ENCODE data around the gene STARD5.

Gene STARD5, protein sequence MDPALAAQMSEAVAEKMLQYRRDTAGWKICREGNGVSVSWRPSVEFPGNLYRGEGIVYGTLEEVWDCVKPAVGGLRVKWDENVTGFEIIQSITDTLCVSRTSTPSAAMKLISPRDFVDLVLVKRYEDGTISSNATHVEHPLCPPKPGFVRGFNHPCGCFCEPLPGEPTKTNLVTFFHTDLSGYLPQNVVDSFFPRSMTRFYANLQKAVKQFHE

GRCh38 chr15:81323944-81324881 is at the start of gene STARD5:
STARD5 (minus strand) TSS chr15:81324141; CDS start chr15:81324099, 42 bp downstream.
- no peak for TF ChIP-seq GATA3 (IDR thresholded peaks at IDR 0.05; ENCODE audit: low read depth, low read length)
- peak; percentile 51; the same call in 1 of the 2 replicates for TF ChIP-seq GATA2 (IDR thresholded peaks at IDR 0.05; ENCODE audit: low read depth, low read length)

DNA sequence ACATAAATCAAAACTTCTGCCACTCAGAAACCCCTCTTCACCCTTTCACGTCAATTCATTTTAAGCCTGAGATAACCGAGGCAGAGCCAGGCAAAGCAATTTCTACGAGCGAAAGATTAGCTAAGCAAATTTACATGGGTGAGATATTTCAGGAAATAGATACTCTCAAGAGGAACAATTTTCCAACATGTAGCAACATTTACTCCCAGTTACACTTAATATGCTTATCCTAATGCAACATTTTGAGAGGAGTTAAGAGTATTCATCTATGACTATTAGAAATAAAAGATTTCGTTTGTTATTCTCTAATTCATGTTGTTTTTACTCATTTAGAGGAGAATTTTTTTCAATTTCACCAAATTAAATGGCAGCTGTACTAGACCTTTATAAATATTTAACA is 49.2 kb upstream of the STARD5 start:
- TF ChIP-seq GATA2 (IDR thresholded peaks at IDR 0.05; ENCODE audit: low read depth, low read length): no peak
- TF ChIP-seq GATA3 (IDR thresholded peaks at IDR 0.05; ENCODE audit: low read depth, low read length): no peak

DNA sequence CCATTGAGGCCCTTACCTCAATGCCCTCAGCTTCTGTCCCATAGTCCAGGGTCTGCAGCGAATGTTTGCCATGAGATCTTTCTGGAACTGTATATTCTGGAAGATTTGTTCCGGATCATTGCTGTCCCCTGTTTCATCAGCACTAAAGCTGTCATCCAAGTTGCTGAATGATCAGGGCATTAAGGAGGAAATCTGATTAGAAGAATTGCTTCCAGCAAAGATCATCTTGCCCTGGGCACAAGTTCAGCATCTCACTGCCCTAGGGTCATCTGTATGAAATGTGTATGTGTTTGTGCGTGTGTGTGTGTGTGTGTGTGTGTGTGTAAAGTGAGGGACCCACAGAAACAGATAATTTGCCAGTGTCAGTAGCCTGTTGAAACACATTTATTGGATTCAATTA is 48.6 kb upstream of the STARD5 start:
- TF ChIP-seq GATA2 (IDR thresholded peaks at IDR 0.05; ENCODE audit: low read depth, low read length) (no peak), GATA3 (IDR thresholded peaks at IDR 0.05; ENCODE audit: low read depth, low read length) (no peak)

DNA sequence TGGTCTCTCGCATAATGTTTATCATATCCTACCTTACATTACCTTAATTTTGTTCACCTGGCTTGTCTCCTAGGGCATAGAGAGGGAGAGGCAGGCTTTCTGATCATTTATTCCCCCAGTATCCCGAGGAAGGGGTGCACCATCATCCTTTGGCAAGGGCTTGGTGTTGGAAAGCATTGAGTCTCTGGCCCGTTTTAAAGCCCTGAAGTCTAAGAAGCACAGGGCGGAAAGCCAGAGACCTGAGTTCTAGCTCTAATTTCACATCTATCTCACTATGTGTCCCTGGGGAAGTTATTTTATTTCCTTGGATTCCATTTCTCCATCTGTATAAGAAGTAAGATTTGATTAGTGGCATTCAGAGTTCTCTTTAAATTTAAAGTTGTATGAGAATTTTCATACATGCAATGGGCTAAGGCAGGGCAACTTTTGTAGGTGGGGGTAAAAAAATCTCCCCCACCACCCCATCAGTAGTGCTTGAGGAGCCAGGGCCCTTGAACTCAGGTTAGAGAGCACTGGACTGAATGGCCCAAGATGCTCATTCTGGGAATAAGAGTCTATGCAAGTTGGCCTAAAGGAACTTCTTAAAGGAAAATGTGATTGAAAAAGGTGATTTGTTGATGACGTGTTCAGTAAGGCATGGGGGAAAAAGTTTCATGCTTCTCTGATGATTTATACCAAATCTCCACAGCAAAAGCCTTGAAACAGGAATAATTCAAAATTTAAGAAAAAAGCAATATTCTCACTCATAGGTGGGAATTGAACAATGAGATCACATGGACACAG is 40.0 kb upstream of the STARD5 start:
- TF ChIP-seq GATA3 (IDR thresholded peaks at IDR 0.05; ENCODE audit: low read depth, low read length): no peak
- no peak for TF ChIP-seq GATA2 (IDR thresholded peaks at IDR 0.05; ENCODE audit: low read depth, low read length)

DNA sequence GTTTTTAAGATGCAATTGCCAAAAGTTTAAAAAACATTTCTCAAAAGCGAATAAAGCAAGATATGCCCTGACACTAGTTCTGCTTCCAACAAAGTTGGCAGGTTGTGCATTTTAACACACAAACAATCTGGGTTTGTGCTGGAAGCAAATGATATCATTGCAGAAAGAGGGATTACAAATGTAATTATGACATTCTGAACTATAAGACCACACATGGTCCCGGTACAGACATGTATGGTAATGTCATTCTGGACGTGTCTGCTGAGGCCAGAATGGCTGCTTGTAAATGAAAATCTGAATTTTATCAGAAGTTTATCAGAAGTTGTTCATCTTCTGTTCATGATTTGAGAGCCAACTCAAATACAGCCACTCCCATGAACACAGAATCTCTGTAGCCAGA is 39.3 kb upstream of the STARD5 start:
- TF ChIP-seq GATA2 (IDR thresholded peaks at IDR 0.05; ENCODE audit: low read depth, low read length): no peak
- TF ChIP-seq GATA3 (IDR thresholded peaks at IDR 0.05; ENCODE audit: low read depth, low read length): no peak

DNA sequence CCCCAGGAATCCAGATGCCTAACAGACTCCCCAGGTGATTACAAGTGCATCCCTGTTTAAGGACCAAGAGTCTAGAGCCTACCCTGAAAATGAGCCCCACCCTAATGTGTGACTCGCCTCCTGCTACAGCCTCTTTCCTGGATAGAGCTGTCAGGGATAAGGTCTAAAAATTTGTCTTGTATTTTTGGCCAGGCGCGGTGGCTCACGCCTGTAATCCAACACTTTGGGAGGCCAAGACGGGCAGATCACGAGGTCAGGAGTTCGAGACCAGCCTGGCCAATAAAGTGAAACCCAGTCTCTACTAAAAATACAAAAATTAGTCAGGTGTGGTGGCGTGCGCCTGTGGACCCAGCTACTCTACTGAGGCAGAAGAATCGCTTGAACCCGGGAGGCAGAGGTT is 38.8 kb upstream of the STARD5 start:
- TF ChIP-seq GATA3 (IDR thresholded peaks at IDR 0.05; ENCODE audit: low read depth, low read length): no peak
- TF ChIP-seq GATA2 (IDR thresholded peaks at IDR 0.05; ENCODE audit: low read depth, low read length): no peak

DNA sequence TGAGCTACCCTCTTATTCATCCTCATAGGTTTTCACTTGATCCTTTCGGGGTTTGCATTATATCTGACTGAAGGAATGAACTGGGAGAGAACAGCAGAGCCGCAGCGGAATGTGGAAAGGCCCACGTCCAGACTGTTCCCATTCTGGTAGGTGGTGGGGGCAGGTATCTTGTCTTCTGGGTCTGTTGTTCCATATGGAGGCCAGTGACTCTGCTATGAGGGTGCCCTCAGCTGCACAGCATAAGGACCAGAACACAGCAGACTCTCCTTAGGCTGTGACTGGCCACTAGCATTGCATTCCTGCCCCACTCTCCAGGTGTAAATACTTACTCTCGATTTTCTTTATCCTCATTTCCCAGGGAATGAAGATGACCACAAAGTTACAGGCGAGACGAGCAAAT is 38.0 kb upstream of the STARD5 start:
- TF ChIP-seq GATA2 (IDR thresholded peaks at IDR 0.05; ENCODE audit: low read depth, low read length) (no peak), GATA3 (IDR thresholded peaks at IDR 0.05; ENCODE audit: low read depth, low read length) (no peak)

DNA sequence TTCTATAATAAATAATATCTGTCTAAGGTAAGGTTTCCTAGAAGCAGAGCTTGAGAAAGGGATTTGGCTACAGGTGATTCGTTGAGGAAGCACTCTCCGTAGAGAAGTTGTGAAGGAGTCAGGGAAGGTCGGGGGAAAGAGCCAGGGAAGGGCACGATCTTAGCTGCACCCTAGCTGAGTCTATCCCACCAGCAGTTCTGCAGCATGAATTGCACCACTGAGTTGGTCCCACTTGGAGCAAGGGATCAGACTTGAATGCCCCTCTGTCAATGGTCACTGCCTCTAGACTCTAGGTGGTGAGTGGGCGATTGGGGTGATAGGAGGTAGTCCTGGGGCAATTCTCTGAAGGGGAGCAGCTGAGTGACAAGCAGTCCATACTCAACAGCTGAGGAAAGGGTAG is 36.5 kb upstream of the STARD5 start:
- no peak for TF ChIP-seq GATA3 (IDR thresholded peaks at IDR 0.05; ENCODE audit: low read depth, low read length)
- TF ChIP-seq GATA2 (IDR thresholded peaks at IDR 0.05; ENCODE audit: low read depth, low read length): no peak

- TF ChIP-seq GATA3 (IDR thresholded peaks at IDR 0.05; ENCODE audit: low read depth, low read length) (no peak), GATA2 (IDR thresholded peaks at IDR 0.05; ENCODE audit: low read depth, low read length) (no peak)
Observed at GRCh38 chr15:81358248-81358647, 34.3 kb upstream of the STARD5 start.

GRCh38 chr15:81357180-81357686 is 33.3 kb upstream of the STARD5 start:
- TF ChIP-seq GATA2 (IDR thresholded peaks at IDR 0.05; ENCODE audit: low read depth, low read length) (no peak), GATA3 (IDR thresholded peaks at IDR 0.05; ENCODE audit: low read depth, low read length) (no peak)

DNA sequence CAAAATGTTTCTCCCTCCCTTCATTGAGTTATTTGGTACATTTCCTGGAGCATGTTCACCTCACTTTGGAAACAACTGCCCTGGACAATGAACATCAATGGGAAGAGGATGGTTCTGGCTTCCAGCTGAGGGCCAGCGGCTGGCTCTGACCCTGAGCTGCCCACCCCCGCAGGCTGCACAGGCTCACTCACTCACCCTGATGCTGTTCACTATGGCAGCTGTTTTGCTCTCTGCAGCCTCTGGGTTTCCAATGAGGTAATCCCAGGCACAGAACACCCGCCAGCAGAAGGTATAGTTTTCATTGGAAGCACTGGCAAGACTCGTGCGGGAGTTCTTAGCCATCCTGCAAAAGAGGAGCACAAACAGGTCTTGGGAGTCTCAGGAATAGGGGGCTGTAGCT is 32.3 kb upstream of the STARD5 start:
- TF ChIP-seq GATA3 (IDR thresholded peaks at IDR 0.05; ENCODE audit: low read depth, low read length) (no peak), GATA2 (IDR thresholded peaks at IDR 0.05; ENCODE audit: low read depth, low read length) (no peak)

DNA sequence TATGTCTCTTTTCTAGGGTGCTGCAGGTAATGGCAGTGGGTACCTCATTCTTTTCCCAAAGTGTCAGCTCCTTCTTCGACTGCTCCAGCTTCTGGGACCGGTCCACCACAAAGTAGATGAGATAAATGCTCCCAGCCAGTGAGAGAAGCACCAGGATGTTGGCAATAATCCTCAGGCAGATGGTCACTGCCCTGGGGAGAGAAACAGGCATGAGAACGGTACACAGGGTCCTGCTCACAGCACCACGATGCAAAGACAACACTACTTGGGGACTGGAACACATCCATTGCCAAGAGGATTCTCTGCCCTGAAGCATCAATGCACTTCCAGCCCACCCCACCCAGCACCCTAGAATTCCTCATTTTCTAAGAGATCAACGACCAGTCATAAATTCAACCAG is 27.7 kb upstream of the STARD5 start:
- no peak for TF ChIP-seq GATA2 (IDR thresholded peaks at IDR 0.05; ENCODE audit: low read depth, low read length)
- no peak for TF ChIP-seq GATA3 (IDR thresholded peaks at IDR 0.05; ENCODE audit: low read depth, low read length)

DNA sequence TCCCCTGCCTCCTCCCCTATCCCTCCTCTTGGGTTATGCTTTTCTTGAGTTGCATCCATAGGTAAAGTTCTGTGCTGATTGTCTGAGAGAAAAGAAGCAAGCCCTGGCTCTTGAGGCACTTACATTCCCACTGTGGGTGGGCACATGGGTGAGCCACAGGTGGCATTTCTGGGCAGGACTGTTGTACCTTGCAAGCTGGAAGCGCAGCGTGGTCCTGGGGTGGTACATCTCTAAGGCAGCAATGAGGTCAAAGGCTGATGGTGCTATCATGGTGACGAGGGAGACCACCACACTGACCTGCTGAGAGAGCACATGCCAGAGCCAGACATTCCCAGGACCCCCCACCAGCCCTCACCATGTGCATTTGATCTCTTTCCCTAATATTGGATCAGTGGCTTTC is 25.3 kb upstream of the STARD5 start:
- TF ChIP-seq GATA3 (IDR thresholded peaks at IDR 0.05; ENCODE audit: low read depth, low read length) (no peak), GATA2 (IDR thresholded peaks at IDR 0.05; ENCODE audit: low read depth, low read length) (no peak)

GRCh38 chr15:81347910-81348309 is 24.0 kb upstream of the STARD5 start:
- TF ChIP-seq GATA3 (IDR thresholded peaks at IDR 0.05; ENCODE audit: low read depth, low read length) (no peak), GATA2 (IDR thresholded peaks at IDR 0.05; ENCODE audit: low read depth, low read length) (no peak)

Data from SH-SY5Y (cell line).